Measurements from ENCODE around the gene ZFP36L1.

Gene ZFP36L1

DNA sequence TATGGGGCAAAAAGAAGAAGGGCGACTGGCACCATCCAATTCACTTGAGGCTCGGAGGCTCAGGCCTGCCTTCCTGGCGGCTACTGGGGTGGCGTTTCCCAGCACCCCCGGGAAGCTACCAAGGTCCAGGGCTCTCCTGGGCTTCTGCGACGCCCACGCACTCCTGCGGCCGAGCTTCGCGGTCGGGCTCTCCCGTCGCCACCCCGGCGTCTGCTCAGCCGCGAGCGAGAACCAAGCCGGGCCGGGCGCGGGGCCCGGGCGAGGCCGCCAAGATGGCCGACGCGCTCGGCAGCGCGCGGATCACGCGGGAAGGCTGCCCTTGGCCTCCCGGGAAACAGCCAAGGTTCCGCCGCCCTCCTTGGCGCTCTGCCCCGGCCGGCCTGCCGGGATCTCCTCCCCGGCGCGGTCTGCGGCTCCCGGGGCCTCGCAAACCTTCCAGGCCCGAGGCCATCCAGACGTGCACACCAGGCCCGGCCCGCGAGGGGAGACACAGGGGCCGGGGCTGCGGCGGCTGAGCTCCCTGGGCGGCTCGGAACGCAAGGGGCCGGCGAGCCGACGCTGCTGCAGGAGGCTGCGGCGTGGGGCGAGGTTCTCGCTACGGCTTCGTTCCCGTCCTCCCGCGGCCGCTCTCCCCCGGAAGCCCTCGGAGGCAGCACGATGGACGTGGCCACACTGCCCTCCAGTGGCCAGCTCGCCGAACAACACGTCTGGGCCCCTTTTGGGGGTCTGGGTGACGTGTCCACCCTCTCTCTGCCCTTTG, 23.5 kb upstream of the ZFP36L1 start:
- peak; percentile 93 for DNase-seq

DNA sequence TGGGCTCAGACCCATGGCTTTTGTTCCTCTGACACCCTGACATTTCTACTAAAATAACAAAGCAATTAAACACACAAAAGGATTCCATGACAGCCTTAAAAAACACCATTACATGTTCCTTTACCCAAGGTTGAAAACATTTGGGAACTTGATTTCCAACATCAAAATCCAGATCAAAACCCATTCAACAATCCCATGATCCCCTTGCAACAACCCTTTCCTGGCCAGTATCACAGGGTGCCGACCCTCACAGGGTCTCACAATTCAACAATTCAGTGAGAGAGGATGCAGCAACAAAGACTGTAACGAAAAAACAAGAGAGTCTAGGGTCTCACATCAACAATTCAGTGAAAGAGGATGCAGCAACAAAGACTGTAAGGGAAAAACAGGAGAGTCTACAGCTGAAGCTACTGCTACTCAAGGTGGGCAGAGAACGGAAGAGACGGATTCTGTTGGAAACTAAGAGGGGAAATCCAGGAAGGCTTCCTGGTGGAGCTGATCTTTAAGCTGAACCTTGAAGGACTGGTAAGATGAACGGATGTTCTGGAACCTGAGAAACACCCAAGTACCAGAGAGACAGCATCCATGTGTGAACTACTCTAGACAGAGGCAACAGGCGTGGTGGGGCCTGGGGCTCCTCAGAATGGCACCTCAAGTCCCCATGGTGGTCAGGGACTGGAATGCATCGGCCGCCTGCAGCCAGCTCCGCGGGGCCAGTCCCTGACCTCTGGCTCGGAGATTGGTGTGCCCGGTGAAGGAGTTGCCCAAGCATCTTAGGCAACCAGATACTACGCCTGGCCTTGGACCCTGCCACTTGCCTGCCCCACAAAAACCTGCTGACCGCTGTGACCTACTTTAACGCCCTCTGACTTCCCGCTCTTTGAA, 22.7 kb upstream of the ZFP36L1 start:
- peak; percentile 38 for DNase-seq

DNA sequence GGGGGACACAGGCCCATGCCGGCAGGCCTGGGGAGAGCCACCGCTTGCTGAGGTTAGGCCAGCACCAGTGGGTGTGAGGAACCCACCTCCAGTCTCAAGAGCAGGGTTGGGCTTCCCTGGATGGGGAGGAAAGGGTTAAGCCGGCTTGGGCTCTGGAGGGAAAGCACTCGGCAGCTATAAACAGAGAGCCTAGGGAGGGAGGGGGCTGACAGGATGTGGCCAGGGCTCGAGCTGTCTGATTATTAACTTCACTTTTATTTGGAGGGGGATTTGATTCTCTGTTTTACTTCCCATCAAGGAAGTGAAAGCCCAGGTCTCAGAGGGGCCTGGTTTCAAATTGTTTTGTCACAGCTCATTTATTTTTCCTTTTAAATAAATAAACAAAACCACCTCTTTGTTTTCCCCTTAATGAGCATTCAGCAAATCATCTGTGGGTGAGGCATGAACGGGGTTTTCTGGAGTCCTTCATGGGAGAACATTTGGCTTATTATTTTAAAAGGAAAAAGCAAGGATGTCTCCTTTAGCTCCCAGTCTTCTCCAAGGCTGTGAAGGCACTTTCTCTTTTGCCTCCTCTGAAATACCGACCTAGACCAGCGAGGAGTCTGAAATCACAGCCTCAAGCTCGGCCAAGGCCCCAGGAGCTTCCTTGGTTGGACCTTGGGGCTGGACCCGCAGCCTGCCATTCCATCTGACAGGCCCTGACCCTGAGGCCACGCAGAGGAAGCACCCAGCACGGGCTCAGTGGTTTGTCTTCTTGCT, 21.9 kb upstream of the ZFP36L1 start:
- DNase-seq = peak; percentile 55

DNA sequence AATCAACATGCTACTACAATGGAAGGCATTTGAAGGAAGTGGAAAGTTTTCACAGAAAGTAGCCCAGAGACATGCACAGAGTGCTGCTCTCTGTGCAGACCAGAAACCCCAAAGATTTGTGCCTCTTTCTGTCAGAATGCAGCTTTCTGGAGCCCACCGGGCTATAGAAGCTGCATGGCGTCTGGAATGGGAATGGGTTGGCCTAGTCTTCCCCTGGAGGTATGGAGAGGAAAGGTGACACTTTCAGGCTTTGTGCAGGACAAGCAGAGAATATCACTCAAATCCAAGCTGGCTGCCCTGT, 21.3 kb upstream of the ZFP36L1 start:
- no peak for DNase-seq

DNA sequence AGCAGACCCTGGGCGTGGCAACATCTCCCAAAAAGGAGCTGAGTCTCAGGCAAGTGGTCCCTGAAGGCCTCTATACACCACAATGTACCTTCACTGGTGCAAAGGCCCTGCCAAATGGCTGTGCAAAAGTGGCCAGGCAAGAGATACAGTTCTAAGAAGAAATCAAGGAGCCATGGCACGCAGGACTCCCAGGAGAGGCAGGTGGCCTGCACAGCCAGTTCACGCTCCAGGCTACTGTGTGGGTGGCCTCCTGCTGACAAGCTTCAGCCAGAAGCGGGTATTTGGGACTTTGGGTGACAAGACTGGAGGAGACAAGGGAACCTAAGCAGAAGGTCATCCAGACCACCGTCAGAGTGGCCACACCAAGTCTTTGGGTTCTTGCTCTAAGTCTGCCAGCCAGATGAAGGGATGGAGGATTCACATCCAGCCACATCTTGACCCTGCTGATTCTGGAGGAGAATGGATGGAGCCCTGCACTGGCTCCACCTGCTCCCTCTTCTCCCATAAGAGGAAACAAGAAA, 20.5 kb upstream of the ZFP36L1 start:
- DNase-seq = no peak

DNA sequence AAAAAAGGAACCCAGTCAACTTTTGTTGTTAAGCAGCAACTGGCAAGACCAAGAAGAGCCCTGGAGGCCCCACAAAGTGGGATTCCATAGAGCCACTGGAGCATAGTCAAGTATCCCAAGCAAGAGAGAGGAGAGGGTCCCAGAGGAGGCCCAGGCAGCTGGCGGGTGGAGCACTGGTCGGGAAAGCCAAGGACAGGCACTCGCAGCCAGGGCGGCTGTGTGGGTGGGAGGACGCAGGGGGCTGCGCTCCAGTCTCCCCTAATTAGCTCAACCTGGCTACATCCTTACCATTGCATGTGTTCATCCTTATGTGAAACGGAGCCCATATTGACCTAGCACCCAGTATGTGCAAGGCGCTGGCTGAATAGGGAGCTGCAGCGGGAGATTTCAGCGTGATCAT, 18.3 kb upstream of the ZFP36L1 start:
- DNase-seq = no peak

DNA sequence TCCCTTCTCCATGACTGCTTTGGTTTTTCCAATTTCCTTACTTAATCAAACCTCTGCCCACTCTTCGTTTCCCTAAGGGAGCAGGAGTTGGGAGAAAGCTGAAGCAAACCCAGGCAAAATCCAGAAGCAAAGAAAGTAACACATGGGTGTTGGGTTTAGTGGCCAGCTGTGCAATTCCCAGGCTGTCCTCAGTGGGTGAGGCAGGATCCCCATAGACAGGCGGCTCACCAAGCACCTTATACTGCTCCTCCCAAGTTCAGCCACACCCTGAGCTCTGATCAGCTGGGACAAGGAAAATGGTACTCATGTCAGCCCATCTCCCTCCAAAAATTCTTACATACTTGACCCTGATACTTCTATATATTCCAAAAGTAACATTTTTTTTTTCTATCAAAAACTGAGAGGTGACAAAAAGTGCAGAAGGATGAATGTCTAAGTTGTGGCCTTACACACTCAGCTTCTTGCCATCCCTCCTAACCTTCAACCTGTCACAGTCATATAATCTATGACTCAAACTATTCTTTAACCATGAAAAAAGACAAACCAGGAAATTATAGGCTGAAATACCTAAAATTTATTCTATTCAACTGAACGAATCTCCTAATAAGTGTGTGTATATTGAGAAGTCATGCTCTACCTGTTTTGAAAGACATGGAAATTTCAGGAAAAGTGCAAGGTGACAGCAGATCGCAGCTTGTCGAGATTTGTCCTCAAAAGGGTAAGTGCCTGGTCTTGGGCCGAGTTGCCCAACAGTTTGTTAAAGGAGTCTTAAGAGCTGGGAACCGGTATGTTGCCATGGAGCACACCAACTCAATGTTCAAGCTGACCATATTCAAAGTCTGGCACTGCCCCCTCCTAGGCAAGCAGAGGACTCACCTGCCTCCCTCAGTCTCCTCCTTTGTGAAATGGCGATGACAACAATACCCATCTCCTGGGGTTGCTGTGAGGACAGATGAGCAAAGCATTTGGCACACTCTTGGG, 17.6 kb upstream of the ZFP36L1 start:
- DNase-seq = no peak

DNA sequence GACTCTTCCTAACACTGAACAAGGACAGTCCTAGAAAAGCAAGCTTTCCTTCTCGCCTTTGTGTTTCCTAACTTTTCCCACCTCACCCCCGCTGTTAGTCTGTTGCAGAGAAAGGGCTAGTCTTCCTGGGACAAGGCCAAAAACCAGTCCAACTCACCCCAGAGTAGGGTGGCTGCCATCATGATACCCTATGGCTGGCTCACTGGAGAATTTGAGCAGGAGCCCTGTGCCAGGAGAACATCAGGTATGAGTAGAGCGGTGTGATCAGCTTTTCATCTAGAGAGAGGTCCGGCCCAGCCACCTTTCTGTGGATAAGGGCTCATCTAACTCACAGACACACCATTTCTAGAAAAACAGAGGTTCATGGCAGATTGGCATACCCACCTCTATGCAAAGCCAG, 16.7 kb upstream of the ZFP36L1 start:
- DNase-seq = no peak

DNA sequence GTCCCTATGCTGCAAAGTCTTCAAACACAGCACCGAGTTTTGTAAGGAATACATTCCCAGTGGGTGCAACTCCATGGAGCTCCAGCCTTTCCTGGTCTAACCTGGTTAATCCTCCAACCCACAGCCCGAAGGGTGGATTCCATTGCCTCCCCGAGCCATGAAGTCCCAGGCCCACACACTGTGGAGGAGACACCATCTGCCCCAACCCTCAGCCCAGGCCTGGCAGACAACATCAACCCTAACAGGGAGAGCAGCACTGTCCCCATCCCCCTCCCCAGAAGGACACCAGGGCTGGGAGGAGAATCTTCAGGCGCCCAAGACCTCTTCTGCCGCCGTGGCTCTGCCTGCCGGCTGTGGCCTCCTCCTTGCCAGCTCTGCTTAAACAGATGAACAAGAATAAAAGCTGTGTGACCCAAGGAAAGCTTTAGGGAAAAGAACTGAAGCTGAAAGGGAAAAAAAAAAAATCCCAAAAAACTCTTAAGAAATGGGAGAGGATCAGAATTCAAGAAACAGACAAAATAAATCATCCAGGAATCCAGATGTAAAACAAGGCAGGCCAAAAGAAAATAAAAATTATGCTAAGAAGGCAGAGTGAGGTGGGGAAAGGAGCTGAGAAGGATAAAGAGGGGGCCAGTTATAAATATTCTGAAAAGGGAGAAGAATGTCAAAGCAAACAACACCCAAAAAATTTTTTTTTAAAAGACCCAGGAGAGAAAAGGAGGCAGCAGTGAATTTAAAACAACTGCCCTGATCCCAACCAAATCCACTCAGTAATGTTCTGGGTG, 16.0 kb upstream of the ZFP36L1 start:
- no peak for DNase-seq

DNA sequence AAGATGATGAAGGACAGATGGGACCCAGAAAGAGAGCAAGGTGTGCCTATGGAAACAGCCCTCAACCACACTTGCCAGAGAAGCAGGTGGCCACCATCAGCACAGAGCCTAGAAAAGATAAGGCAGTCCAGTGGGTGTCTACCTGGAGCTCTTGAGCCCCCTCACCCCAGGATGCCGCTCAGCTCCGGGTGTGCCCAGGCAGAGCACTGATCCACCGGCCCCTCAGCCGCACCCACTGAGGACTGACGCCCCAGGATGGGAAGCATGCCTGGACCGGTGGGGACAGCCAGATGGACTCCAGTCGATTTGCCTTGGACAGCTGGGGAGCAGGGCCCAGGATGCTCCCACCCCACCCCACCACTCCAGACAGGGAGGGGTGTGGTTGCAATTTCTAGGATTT, 15.1 kb upstream of the ZFP36L1 start:
- no peak for DNase-seq

DNA sequence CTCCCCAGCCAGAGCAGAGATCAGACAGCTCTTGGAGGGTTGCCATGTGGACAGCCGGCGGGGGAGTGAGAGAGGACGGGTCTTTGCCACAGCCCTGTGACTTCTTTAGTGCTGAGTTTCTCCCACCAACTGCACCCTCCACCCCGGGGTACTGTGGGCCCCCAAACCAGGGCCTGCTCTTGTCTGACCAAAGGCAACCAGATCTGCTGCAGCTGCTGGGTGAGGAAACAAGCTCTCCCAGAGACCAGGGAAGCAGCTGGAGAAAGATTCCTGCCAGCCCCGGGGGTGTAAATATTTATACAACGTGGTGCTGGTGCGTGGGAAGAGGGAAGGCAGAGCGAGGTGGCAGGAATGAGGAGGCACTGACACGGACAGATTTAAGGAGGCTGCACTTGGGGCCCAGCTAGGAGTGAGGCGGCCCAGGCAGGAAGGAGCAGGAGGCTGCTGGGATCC, 14.3 kb upstream of the ZFP36L1 start:
- no peak for DNase-seq

DNA sequence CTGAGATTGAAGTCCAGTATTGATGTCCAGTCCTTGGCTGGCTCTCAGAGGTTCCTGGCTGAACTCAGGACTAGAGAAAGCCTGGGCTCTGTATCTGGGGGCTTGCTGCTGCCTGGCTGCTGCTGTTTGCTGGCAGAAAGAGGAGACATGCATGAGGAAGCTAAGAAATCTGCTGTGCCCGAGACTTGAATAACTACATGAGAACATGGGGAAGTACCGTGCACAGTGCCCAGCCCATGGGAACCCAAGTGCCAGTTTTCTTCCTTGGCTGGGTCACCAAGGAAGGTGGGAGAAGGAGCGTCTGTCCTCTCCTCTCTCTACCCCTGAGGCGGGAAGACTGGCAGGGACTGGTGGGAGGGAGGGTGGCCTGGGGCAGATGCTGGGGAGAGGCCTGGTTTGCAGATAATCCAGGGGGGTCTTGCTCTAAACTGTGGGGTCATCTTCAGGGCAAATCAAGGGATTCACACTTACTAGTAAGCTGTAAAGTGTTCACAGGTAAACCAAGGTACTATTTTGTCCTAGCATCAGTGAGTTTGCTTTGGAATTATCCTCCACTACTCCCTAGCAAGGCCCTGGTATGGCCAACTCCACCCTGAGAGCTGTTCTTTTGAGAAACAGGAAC, 13.8 kb upstream of the ZFP36L1 start:
- no peak for DNase-seq

DNA sequence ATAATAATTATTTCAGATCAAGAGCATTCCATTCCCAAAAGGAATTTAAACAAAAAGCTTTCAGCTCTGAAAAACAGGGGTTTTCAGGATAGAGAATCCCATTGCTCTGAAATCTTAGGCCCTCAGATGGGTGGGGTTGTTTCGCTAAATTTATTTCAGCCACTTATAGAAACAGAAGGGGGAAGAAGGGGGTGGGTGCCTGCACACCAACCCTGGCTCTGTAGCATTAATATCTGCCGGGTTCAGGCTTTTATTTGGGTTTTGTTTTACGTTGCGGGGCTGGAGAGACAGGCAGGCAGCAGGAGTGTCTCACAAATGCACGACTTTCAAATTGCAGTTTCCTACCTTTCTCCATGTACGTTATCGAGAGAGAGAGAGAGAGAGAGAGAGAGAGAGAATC, 12.5 kb upstream of the ZFP36L1 start:
- DNase-seq = no peak

DNA sequence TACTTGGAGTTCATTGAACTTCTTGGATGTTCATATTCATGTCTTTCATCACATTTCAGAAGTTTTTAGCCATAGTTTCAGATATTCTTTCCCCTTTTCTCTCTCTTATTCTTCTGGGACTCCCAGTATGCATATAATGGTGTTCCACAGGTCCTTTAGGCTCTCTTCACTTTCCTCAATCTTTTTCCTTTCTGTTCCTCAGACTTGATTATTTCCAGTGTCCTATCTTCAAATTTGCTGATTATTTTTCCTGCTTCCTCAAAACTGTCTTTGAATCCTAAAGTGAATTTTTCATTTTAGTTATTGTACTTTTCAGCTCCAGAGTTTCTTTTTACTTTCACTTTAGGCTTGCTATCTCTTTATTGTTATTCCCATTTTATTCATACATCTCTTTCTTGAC, 8.8 kb upstream of the ZFP36L1 start:
- no peak for DNase-seq

DNA sequence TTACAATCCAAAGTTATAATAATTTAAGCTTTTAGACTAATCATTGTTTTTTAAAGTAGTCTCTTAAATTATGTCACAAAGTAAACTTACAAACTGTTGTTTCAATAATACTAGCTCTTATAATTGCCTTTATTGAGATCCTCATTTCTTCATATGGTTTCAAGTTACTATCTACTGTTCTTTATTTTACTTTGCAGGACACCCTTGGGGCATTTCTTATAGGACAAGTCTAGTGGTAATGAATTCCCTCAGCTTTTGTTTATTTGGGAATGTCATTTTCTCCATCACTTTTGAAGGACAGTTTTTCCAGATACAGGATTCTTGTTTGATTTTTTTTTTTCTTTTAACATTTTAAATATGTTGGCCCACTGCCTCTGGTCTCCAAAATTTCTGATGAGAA, 8.1 kb upstream of the ZFP36L1 start:
- no peak for DNase-seq

DNA sequence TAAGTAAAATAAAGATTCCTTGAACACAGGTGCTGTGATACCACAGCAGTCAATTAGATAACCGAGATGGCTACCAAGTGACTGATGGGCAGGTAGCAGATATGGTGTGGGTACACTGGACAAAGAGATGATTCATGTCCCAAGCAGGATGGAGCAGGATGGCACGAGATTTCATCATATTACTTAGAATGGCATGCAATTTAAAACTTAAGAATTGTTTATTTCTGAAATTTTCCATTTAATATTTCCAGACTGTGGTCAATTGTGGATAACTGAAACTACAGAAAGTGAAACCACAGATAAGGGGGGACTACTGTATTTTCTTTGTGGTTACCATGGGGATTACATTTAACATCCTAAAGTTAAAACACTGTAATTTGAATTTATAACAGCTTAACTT, 7.5 kb upstream of the ZFP36L1 start:
- DNase-seq = no peak

DNA sequence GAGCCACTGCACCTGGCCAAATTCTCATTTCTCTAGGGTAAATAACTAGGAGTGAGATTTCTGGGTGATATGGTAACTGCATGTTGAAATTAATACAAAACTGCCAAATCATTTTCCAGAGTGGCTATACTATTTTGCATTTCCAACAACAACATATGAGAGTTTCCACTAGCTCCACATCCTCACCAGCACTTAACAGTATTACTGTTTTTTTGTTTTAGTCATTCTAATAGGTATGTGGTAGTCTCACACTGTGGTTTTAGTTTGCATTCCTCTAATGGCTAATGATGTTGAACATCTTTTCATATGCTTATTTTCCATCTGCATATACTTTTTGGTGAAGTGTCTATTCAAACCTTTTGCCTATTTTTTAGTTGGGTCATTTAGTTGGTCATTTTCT, 5.8 kb upstream of the ZFP36L1 start:
- DNase-seq = no peak

DNA sequence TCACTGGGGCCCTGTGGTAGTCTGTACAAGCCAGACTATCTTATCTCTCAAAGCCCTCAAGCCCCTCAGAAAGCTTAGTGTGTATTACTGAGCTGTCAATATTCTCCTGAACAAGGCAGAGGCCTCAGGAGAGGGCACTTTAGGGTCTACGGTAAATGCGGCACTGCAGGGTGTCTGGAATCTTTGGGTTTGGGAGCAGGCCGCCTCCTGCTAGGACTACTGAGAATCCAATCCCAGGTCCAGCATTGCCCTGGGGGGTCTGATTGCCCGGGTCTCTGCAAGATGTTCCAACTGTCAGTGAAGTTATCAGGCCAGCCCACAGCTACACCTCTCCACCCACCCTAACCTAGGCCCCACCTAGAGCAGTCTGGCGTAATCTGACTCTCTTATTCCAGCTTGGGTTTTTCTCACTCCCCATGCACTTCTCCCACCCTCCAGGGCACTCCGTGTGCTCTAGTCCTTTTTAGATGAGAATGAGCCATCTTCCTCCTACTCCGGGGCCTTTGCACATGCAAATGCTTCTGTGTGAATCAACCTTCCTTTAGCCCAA, 4.3 kb upstream of the ZFP36L1 start:
- DNase-seq = no peak

DNA sequence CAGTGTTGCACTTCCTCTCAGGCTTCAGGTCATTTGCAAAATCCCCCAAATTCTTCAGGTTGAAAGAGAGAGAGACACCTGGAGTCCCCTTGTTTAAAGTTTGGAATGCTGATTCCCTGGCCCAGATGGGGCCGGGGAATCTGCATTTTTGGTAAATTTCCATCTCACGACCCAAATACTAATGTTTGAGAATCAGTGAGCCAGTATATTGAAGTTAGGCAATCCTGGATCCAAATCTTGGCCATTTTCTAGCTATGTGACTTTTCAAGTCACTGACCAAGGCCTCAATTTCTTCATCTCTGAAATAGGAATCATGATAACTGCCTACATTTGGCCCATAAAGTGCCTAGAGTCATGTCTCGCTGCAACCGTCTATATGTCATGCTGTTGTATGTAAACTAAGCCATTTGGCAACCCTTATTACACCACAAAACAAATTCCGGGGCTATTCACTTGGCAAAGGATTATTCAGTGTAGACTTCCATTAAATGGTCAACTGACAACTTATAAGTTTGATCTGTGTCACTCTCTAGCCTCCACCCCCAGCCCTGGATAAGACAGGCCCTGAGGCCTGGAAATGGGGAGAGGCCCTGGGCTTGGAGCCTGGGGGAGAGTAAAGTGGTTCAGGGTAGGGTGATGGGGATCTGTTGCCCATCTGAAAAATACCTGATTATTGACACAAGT, 3.7 kb upstream of the ZFP36L1 start:
- DNase-seq = no peak
